ENCODE results near the gene LONP2. TPM values are rescaled to one million over a fixed set of nuclear protein-coding genes. Genes with fewer than 3 reads are reported as not detected.
A peak's percentile ranks its signal among the peaks of the same experiment; 100 is the strongest.

The LONP2 gene
- total RNA-seq, 1 donor from 2014 or later = 80.4 TPM

DNA sequence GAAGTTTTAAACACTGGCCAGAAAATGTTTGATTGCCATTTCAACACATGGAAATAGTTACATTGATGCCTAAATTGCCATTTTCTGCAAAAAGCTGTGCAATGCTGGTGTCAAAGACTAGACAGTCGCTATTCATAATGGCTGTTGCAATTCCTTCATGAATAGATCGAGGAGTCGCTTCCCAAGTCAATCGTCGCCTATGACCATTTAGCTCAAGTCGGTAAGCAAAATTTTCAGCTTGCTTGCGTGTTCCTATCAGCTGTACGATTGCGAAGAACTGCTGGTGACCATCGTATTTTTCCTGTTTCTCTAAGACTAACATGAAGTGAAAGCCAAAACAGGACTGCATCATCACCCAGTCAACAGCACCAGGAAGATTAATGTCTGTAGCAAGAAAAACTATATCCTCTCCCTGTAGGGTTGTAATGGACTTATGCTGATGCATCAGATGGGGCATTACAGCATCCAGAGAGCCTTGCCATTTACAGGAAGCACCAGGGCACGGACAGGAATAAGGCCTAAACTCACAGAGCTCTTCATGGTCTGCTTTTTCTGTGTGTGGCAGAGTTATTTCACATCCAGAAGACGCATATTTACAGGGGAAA is 117.5 kb downstream of the LONP2 start:
- Mint-ChIP-seq H3K36me3 (peaks cover 6% of the 10 kb centered on the region), H3K4me1 (peaks cover 24% of the 10 kb centered on the region)
- TF ChIP-seq CTCF (IDR thresholded peaks at IDR 0.05; ENCODE audit: unreplicated experiment) = no peak

GRCh38 chr16:48365025-48365600 is 121.0 kb downstream of the LONP2 start:
- no peak for DNase-seq (ENCODE audit: low spot score in 2 of 2, unreplicated experiment in 2 of 2)
- no peak for TF ChIP-seq CTCF (IDR thresholded peaks at IDR 0.05; ENCODE audit: unreplicated experiment)
- peaks cover 48% of the 10 kb centered on the region for H3K4me1 Mint-ChIP-seq
- peak overlapping the region; percentile 72 for H3K4me3 Mint-ChIP-seq
- H3K36me3 Mint-ChIP-seq = peaks cover 1% of the 10 kb centered on the region
- H3K27me3 Mint-ChIP-seq (ENCODE audit: low read depth) = no peaks in the 10 kb centered on the region
- no peaks in the 10 kb centered on the region for H3K9me3 Mint-ChIP-seq
- peak overlapping the region; percentile 93 for H3K27ac Mint-ChIP-seq

More for the DNA sequence above, 117.5 kb downstream of the LONP2 start:
- Mint-ChIP-seq H3K27ac (no peak overlapping the region), H3K4me3 (no peak overlapping the region), H3K27me3 (ENCODE audit: low read depth) (no peaks in the 10 kb centered on the region), H3K9me3 (no peaks in the 10 kb centered on the region)
- no peak for DNase-seq (ENCODE audit: low spot score in 2 of 2, unreplicated experiment in 2 of 2)

DNA sequence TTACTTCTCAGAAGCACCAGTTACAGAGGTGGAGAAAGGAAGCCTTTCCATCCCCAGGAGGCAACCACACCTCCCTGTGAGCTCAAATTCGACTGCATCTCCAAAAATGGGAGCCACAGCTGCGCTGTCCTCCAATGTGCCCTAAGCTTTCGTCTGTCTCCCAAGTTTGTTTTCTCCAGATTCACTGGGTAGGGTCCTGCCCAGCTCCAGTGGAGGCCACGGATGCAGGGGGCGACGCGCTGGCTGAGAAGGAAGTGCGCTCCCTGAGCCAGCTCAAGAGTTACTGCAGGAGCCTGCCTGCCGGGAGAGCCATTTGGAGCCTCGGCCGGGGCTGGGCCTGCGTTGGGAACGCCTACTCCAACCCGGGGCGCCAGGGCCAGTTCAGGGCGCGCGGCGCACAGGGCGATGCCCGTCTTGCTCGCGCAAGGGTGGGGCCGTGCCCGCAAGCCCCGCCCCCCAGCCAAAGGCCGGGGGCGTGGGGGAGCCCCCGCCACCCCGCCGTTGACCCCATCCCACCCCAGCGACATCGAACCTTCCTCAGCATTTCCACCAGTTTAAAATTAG is 121.6 kb downstream of the LONP2 start:
- Mint-ChIP-seq H3K27me3 (ENCODE audit: low read depth) (no peaks in the 10 kb centered on the region), H3K27ac (peak overlapping the region; percentile 93), H3K4me1 (peaks cover 49% of the 10 kb centered on the region), H3K36me3 (peaks cover under 1% of the 10 kb centered on the region), H3K4me3 (peak overlapping the region; percentile 72), H3K9me3 (no peaks in the 10 kb centered on the region)
- peak; percentile 58 to 78 for DNase-seq (ENCODE audit: low spot score in 2 of 2, unreplicated experiment in 2 of 2)
- TF ChIP-seq CTCF (IDR thresholded peaks at IDR 0.05; ENCODE audit: unreplicated experiment) = no peak

DNA sequence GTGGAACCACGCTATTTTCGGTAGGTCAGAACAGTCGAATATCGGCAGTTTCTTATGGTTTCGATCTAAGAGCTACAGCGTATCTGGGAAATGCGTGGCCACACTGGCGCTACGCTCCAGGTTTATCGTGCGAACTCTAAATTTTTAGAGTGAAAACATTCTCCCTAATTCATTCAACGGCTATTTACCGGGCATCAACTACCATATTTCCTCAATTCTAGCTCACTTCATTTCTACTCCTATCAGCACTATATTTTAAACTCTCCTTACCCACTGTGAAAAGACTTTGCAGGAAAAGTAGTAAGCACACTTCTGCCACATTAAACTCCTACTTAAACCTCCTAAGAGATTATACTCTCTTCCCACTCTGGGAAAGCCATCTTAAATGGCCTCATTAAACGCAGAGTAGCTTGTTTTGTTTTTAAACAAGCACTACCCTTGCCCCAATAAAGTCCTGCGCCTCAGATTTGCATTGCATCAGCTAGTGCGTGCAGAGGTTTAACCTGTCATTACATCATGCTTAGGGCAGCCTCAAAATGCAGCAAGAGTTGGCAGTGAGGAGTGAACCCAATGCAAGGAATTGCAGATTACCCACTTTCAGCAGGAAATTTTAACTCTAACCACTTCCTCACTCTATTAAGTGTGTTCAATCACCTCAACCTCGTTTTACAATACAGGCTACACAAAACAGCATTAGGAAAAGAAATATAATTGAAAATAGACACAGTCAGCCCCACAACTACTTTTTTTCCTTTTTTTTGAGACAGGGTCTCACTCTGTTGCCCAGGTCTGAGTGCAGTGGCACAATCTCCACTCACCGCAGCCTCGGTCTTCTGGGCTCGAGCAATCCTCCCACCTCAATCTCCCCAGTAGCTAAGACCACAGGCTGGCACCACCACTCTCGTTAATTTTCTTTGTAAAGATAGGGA is 122.3 kb downstream of the LONP2 start:
- Mint-ChIP-seq H3K27me3 (ENCODE audit: low read depth) (no peaks in the 10 kb centered on the region), H3K36me3 (no peaks in the 10 kb centered on the region), H3K4me3 (peak overlapping the region; percentile 61), H3K27ac (peak overlapping the region; percentile 80), H3K4me1 (peaks cover 54% of the 10 kb centered on the region), H3K9me3 (no peaks in the 10 kb centered on the region)
- DNase-seq (ENCODE audit: low spot score in 2 of 2, unreplicated experiment in 2 of 2) = no peak
- TF ChIP-seq CTCF (IDR thresholded peaks at IDR 0.05; ENCODE audit: unreplicated experiment) = no peak

DNA sequence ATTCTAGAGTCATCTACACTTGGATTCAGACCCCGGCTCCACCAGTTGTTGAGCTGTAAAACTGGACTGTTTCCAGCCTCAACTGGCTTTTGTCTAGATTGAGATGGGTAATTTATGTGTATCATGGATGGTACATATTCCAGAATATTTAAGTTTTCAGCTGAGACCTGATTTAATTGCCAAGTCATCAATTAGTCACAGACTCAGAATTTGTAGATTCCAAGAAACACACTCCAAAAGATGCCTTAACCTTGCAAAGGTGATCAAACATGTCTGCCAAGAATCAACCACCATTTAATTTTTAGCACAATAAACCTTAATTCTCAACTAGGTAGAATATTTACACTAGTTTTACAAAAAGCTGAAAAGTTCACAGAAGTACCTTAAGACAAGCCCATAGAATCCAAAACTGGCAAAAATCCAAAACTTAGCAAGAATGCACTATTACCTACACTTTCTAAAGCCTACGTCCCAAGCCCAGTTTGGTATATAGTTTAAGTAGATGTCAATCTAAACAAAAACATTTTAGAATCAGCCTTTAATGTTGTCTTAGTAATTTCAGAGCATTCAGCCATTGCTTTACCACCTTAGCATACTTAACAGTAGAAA is 123.4 kb downstream of the LONP2 start:
- no peak for DNase-seq (ENCODE audit: low spot score in 2 of 2, unreplicated experiment in 2 of 2)
- Mint-ChIP-seq H3K4me3 (no peak overlapping the region), H3K9me3 (no peaks in the 10 kb centered on the region), H3K4me1 (peaks cover 59% of the 10 kb centered on the region), H3K27me3 (ENCODE audit: low read depth) (no peaks in the 10 kb centered on the region), H3K36me3 (no peaks in the 10 kb centered on the region), H3K27ac (peak overlapping the region; percentile 66)
- no peak for TF ChIP-seq CTCF (IDR thresholded peaks at IDR 0.05; ENCODE audit: unreplicated experiment)

Measured in mesothelial cell of epicardium (in vitro differentiated cells).